Measurements from ENCODE around the gene AFF3.

- TF ChIP-seq CTCF (conservative IDR thresholded peaks at IDR 0.05; ENCODE audit: low read depth, low read length) (no peak), EZH2 (IDR thresholded peaks at IDR 0.05; ENCODE audit: borderline replicate concordance, low read depth, low read length, poor library complexity, severe bottlenecking) (no peak)
Measured at GRCh38 chr2:99794414-99794813, 348.0 kb downstream of the AFF3 start.

All from A673 (cell line).